Activated T-helper 2 cell treated with anti-CD3 and anti-CD28 coated beads, Interferon-gamma antibody, Interleukin-2, Interleukin-4, amounts not matched to agents 10 μg/mL and 5 μg/mL and 100 μg/mL, durations not matched to agents 14 hours and 24 hours and 36 hours (primary cell): ENCODE measurements around the gene P2RX5. TPM values are rescaled to one million over a fixed set of nuclear protein-coding genes. Genes with fewer than 3 reads are reported as not detected.
A peak's percentile ranks its signal among the peaks of the same experiment; 100 is the strongest.

Experiments used
- DNase-seq: peaks from one replicate; pipeline ENCODE4 v3.0.0; 2021; ENCODE audit warnings: low spot score
- H3K27ac Mint-ChIP-seq: one replicate; pipeline ENCODE4 v1.8.0; 2021; ENCODE audit warnings: mixed read lengths
- H3K27me3 Mint-ChIP-seq: one replicate; pipeline ENCODE4 v1.8.0; 2021; ENCODE audit warnings: low read depth, mixed read lengths
- H3K36me3 Mint-ChIP-seq: one replicate; pipeline ENCODE4 v1.8.0; 2021; ENCODE audit warnings: low read depth, mixed read lengths
- H3K4me1 Mint-ChIP-seq: one replicate; pipeline ENCODE4 v1.8.0; 2021; ENCODE audit warnings: low read depth, mixed read lengths
- H3K4me3 Mint-ChIP-seq: one replicate; pipeline ENCODE4 v1.8.0; 2021; ENCODE audit warnings: low read depth, mild to moderate bottlenecking, moderate library complexity, mixed read lengths
- H3K9me3 Mint-ChIP-seq: one replicate; pipeline ENCODE4 v1.8.0; 2021; ENCODE audit warnings: mixed read lengths
- intact Hi-C: fragments of 100-400 bp; cut with micrococcal nuclease; formaldehyde crosslinking; loops from one replicate; pipeline ENCODE4 v1.15.1; 2023
- total RNA-seq: library from RNA; stranded (reverse); gene quantifications from 2 replicates; pipeline ENCODE4 v1.2.3, GENCODE V29; 2022

P2RX5 gene
- total RNA-seq, 1 donor from 2014 or later = 118 TPM

GRCh38 chr17:3639981-3640596 lies 55.9 kb downstream of the P2RX5 start:
- H3K27me3 Mint-ChIP-seq = no peaks in the 10 kb centered on the region
- H3K9me3 Mint-ChIP-seq = no peaks in the 10 kb centered on the region
- H3K4me3 Mint-ChIP-seq = peak overlapping the region; percentile 71
- DNase-seq = peak; percentile 32
- H3K27ac Mint-ChIP-seq = peak overlapping the region; percentile 97
- intact Hi-C loops = loop anchor here (1.0 to 10.0 kb wide), 4 partner anchors 71 to 845 kb away; partner anchors contain the start of gene RAP1GAP2
- peaks cover 68% of the 10 kb centered on the region for H3K36me3 Mint-ChIP-seq
- H3K4me1 Mint-ChIP-seq = peaks cover 59% of the 10 kb centered on the region

- Mint-ChIP-seq H3K36me3 (peaks cover 57% of the 10 kb centered on the region), H3K4me1 (peaks cover 50% of the 10 kb centered on the region), H3K4me3 (peak overlapping the region; percentile 98), H3K27ac (peak overlapping the region; percentile 63), H3K9me3 (no peaks in the 10 kb centered on the region), H3K27me3 (no peaks in the 10 kb centered on the region)
- intact Hi-C loops = loop anchor here (5.0 kb wide), 2 partner anchors 100 to 590 kb away; no protein-coding TSS in a partner anchor
- DNase-seq = no peak
These were observed 59.0 kb downstream of the P2RX5 start for GRCh38 chr17:3636908-3637373.

- Mint-ChIP-seq H3K27me3 (no peaks in the 10 kb centered on the region), H3K36me3 (peaks cover 51% of the 10 kb centered on the region), H3K4me1 (peaks cover 44% of the 10 kb centered on the region), H3K4me3 (peak within 1 kb of the TSS; percentile 98), H3K27ac (peak within 1 kb of the TSS; percentile 99), H3K9me3 (no peaks in the 10 kb centered on the region)
- intact Hi-C loops = loop anchor here (5.0 kb wide), 2 partner anchors 99 to 589 kb away; no protein-coding TSS in a partner anchor
- peak; percentile 95 for DNase-seq
These were observed 59.6 kb downstream of the P2RX5 start, which contains the start of the genes CTNS and SHPK for GRCh38 chr17:3636154-3636907. Gene CTNS (plus strand): TSS chr17:3636760. CDS start chr17:3640207, 3,447 bp downstream. Gene SHPK (minus strand): TSS chr17:3636250. CDS start chr17:3636219, 31 bp downstream.

GRCh38 chr17:3635474-3636153 lies 60.3 kb downstream of the P2RX5 start:
- Mint-ChIP-seq H3K9me3 (no peaks in the 10 kb centered on the region), H3K27me3 (no peaks in the 10 kb centered on the region), H3K4me3 (peak overlapping the region; percentile 98), H3K27ac (peak overlapping the region; percentile 35), H3K4me1 (peaks cover 38% of the 10 kb centered on the region), H3K36me3 (peaks cover 47% of the 10 kb centered on the region)
- DNase-seq = no peak
- intact Hi-C loops = loop anchor here (5.0 kb wide), 2 partner anchors 98 to 588 kb away; no protein-coding TSS in a partner anchor

- Mint-ChIP-seq H3K4me3 (no peak overlapping the region), H3K27ac (no peak overlapping the region), H3K27me3 (no peaks in the 10 kb centered on the region), H3K4me1 (peaks cover 12% of the 10 kb centered on the region), H3K36me3 (peaks cover 45% of the 10 kb centered on the region), H3K9me3 (no peaks in the 10 kb centered on the region)
- intact Hi-C loops = no loop called here
- DNase-seq = no peak
These were observed 63.7 kb downstream of the P2RX5 start for GRCh38 chr17:3632287-3632686.

- no peak overlapping the region for H3K4me3 Mint-ChIP-seq
- no peaks in the 10 kb centered on the region for H3K9me3 Mint-ChIP-seq
- peaks cover 54% of the 10 kb centered on the region for H3K36me3 Mint-ChIP-seq
- intact Hi-C loops = no loop called here
- no peaks in the 10 kb centered on the region for H3K27me3 Mint-ChIP-seq
- H3K4me1 Mint-ChIP-seq = peaks cover 13% of the 10 kb centered on the region
- no peak overlapping the region for H3K27ac Mint-ChIP-seq
- no peak for DNase-seq
These were observed 65.2 kb downstream of the P2RX5 start for GRCh38 chr17:3630781-3631180.

- no peaks in the 10 kb centered on the region for H3K27me3 Mint-ChIP-seq
- no peak overlapping the region for H3K27ac Mint-ChIP-seq
- H3K4me1 Mint-ChIP-seq = peaks cover 7% of the 10 kb centered on the region
- DNase-seq = no peak
- intact Hi-C loops = no loop called here
- no peaks in the 10 kb centered on the region for H3K9me3 Mint-ChIP-seq
- no peak overlapping the region for H3K4me3 Mint-ChIP-seq
- peaks cover 54% of the 10 kb centered on the region for H3K36me3 Mint-ChIP-seq
These were observed 68.2 kb downstream of the P2RX5 start for GRCh38 chr17:3627769-3628167.

- Mint-ChIP-seq H3K4me1 (peaks cover 3% of the 10 kb centered on the region), H3K27me3 (no peaks in the 10 kb centered on the region), H3K27ac (no peak overlapping the region), H3K9me3 (no peaks in the 10 kb centered on the region), H3K36me3 (peaks cover 51% of the 10 kb centered on the region), H3K4me3 (no peak overlapping the region)
- intact Hi-C loops = no loop called here
- no peak for DNase-seq
These were observed 68.9 kb downstream of the P2RX5 start for GRCh38 chr17:3626831-3627768.

Other genes starting within 250 kb of the P2RX5 start
- gene SPATA22, start 224.3 kb downstream of the P2RX5 start, total RNA-seq = not detected in 2 replicates
- gene ASPA, start 220.2 kb downstream of the P2RX5 start, total RNA-seq = not detected in 2 replicates
- gene TRPV3, start 138.3 kb downstream of the P2RX5 start, total RNA-seq = 0.46 and 0.92 TPM in 2 replicates
- gene TRPV1, start 86.7 kb downstream of the P2RX5 start, total RNA-seq = 6.1 and 6.8 TPM in 2 replicates
- 19.5 and 19.7 TPM in 2 replicates for gene SHPK, start 59.9 kb downstream of the P2RX5 start, total RNA-seq
- 46.6 and 47.9 TPM in 2 replicates for gene CTNS, start 59.4 kb downstream of the P2RX5 start, total RNA-seq
- gene TAX1BP3, start 27.6 kb downstream of the P2RX5 start, total RNA-seq = 39.0 and 40.9 TPM in 2 replicates
- 61.7 and 64.9 TPM in 2 replicates for gene EMC6, start 27.3 kb downstream of the P2RX5 start, total RNA-seq
- 23.0 and 23.4 TPM in 2 replicates for gene HASPIN, start 27.7 kb upstream of the P2RX5 start, total RNA-seq
- 36.2 and 42.4 TPM in 2 replicates for gene ITGAE, start 105.0 kb upstream of the P2RX5 start, total RNA-seq
- gene NCBP3, start 150.1 kb upstream of the P2RX5 start, total RNA-seq = 49.2 and 57.2 TPM in 2 replicates
- gene CAMKK1, start 196.9 kb upstream of the P2RX5 start, total RNA-seq = 6.5 and 6.6 TPM in 2 replicates
- 4.0 and 4.1 TPM in 2 replicates for gene P2RX1, start 220.3 kb upstream of the P2RX5 start, total RNA-seq